ENCODE data around the gene DIO1. TPM values are rescaled to one million over a fixed set of nuclear protein-coding genes. Genes with fewer than 3 reads are reported as not detected.

DIO1 gene
- total RNA-seq, 1 donor from 2014 or later, result 1.3 TPM

DNA sequence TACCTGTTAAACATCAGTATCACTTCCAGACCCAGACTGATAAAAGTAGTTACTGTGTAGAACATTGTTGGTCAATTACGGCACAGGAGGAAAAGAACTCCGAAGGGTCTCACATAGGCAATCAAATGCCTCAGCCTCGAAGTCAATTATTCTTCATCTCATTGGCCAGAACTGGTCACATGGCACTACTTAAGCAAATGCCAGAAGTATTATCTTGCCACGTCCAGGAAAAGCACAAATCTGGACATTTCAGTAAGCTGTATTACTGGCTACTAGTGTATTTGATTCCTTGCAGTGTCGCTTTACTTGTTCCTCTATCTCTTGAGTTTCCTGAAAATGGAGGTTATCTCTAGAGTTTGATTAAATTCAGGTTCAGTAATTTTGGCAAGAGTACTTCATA is 24.4 kb downstream of the DIO1 start:
- Mint-ChIP-seq H3K9me3 (ENCODE audit: low read depth) (no peaks in the 10 kb centered on the region), H3K27ac (no peak overlapping the region), H3K36me3 (ENCODE audit: insufficient read depth) (peaks cover 15% of the 10 kb centered on the region), H3K4me1 (ENCODE audit: low read depth) (peaks cover 4% of the 10 kb centered on the region), H3K27me3 (no peaks in the 10 kb centered on the region), H3K4me3 (ENCODE audit: low read depth) (no peak overlapping the region)
- DNase-seq (ENCODE audit: low spot score, unreplicated experiment), result no peak
- TF ChIP-seq, protein P1, sequence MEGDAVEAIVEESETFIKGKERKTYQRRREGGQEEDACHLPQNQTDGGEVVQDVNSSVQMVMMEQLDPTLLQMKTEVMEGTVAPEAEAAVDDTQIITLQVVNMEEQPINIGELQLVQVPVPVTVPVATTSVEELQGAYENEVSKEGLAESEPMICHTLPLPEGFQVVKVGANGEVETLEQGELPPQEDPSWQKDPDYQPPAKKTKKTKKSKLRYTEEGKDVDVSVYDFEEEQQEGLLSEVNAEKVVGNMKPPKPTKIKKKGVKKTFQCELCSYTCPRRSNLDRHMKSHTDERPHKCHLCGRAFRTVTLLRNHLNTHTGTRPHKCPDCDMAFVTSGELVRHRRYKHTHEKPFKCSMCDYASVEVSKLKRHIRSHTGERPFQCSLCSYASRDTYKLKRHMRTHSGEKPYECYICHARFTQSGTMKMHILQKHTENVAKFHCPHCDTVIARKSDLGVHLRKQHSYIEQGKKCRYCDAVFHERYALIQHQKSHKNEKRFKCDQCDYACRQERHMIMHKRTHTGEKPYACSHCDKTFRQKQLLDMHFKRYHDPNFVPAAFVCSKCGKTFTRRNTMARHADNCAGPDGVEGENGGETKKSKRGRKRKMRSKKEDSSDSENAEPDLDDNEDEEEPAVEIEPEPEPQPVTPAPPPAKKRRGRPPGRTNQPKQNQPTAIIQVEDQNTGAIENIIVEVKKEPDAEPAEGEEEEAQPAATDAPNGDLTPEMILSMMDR (IDR thresholded peaks at IDR 0.05; ENCODE audit: unreplicated experiment), result no peak

DNA sequence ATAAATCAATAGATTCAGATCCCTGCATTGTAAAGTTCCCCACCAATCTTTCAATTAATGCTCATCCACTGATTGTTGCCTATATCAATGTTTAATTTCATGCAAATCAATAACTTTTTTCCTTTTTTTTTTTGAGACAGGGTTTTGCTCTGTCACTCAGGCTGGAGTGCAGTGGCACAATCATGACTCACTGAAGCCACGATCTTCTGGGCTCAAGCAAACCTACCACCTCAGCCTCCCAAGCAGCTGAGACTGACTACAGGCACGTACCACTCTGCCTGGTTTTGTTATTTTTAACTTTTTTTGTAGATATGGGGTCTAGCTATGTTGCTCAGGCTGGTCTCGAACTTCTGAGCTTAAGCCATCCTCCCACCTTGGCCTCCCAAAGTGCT is 25.7 kb downstream of the DIO1 start:
- Mint-ChIP-seq H3K4me3 (ENCODE audit: low read depth) (no peak overlapping the region), H3K36me3 (ENCODE audit: insufficient read depth) (peaks cover 17% of the 10 kb centered on the region), H3K27ac (no peak overlapping the region), H3K9me3 (ENCODE audit: low read depth) (no peaks in the 10 kb centered on the region), H3K4me1 (ENCODE audit: low read depth) (peaks cover 4% of the 10 kb centered on the region), H3K27me3 (no peaks in the 10 kb centered on the region)
- TF ChIP-seq, protein P1 (IDR thresholded peaks at IDR 0.05; ENCODE audit: unreplicated experiment), result no peak
- DNase-seq (ENCODE audit: low spot score, unreplicated experiment), result no peak

DNA sequence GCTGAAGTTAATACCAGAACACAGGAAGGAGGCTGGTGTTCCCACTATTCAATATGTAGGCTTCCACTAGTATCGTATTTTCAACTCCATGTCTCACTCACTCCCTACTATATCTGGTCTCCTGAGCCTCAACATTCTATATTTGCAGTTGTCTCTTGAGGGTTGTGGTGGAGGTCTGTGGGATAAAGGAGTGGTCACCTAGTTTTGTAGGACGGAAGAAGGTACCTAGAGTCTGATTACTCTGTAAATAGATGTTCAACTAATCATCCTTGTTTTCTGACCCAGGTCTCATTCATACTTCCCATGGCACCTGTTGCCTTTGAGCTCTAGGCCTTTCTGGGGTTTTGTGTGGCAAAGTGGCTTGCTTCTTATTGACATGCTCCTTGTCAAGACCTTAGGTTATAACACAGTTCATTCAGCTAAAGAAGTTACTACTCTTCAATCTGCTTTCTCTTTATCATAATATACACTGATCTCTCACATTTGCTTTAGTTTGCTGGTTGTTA is 33.4 kb downstream of the DIO1 start:
- no peak for DNase-seq (ENCODE audit: low spot score, unreplicated experiment)
- H3K4me1 Mint-ChIP-seq (ENCODE audit: low read depth), result no peaks in the 10 kb centered on the region
- TF ChIP-seq, protein P1 (IDR thresholded peaks at IDR 0.05; ENCODE audit: unreplicated experiment), result no peak
- H3K36me3 Mint-ChIP-seq (ENCODE audit: insufficient read depth), result peaks cover 16% of the 10 kb centered on the region
- no peak overlapping the region for H3K27ac Mint-ChIP-seq
- H3K4me3 Mint-ChIP-seq (ENCODE audit: low read depth), result no peak overlapping the region
- H3K27me3 Mint-ChIP-seq, result no peaks in the 10 kb centered on the region
- no peaks in the 10 kb centered on the region for H3K9me3 Mint-ChIP-seq (ENCODE audit: low read depth)

DNA sequence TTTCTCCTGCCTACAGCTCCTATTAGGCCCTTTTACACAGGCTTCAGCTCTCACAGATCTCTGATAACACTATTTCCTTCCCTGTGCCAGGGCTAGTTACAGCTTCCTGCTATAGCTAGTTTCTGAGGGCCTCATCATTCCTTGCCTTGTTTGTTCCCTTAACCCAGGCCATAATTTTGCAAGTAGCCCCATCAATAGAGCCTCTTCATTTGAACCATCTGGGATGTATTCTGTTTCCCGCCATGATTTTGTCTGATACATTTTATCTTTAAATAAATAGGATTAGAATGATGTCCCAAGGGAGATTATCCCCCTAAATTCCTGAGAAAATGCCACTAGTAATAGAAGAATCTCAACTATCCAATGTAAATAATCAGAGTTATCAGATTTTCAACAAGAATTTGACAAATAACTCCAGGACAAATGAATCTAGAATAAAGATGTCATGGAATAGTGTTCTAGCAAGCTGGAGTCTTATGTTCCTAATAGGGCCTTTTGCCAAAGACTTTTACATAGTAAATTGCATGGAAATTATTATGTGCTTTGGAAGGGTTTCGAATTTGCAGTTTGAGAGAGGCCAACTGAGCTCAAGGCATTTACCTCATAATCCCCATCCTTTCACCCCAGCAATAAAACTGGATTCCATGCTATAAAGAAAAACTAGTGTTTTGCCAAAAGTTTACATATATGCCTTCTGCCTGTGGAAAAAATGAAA is 35.4 kb downstream of the DIO1 start:
- no peak overlapping the region for H3K27ac Mint-ChIP-seq
- no peaks in the 10 kb centered on the region for H3K9me3 Mint-ChIP-seq (ENCODE audit: low read depth)
- H3K4me1 Mint-ChIP-seq (ENCODE audit: low read depth), result no peaks in the 10 kb centered on the region
- no peaks in the 10 kb centered on the region for H3K27me3 Mint-ChIP-seq
- no peak overlapping the region for H3K4me3 Mint-ChIP-seq (ENCODE audit: low read depth)
- no peak for DNase-seq (ENCODE audit: low spot score, unreplicated experiment)
- TF ChIP-seq, protein P1 (IDR thresholded peaks at IDR 0.05; ENCODE audit: unreplicated experiment), result no peak
- peaks cover 27% of the 10 kb centered on the region for H3K36me3 Mint-ChIP-seq (ENCODE audit: insufficient read depth)

DNA sequence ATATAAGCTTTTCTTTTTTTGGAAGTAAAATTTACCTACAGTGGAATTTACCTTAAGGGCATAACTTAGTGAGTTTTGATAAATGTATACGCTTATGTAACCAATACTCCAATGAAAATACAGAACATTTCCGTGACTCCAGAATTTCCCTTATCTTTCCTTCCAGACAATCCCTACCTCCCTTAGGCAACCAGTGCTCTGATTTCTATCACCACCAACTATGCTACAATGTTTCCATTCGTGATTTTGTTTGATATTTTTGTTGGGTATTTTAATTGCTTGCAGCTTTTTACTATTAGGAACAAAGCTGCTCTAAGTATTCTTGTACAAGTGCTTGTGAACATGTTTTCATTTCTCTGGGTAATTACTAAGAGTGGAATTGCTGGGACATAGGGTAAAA is 36.9 kb downstream of the DIO1 start:
- TF ChIP-seq, protein P1 (IDR thresholded peaks at IDR 0.05; ENCODE audit: unreplicated experiment), result no peak
- H3K27me3 Mint-ChIP-seq, result no peaks in the 10 kb centered on the region
- H3K4me1 Mint-ChIP-seq (ENCODE audit: low read depth), result no peaks in the 10 kb centered on the region
- DNase-seq (ENCODE audit: low spot score, unreplicated experiment), result no peak
- no peak overlapping the region for H3K4me3 Mint-ChIP-seq (ENCODE audit: low read depth)
- peaks cover 32% of the 10 kb centered on the region for H3K36me3 Mint-ChIP-seq (ENCODE audit: insufficient read depth)
- H3K9me3 Mint-ChIP-seq (ENCODE audit: low read depth), result peaks cover 3% of the 10 kb centered on the region
- no peak overlapping the region for H3K27ac Mint-ChIP-seq
